WTC11 (cell line): ENCODE measurements around the gene OXSR1. TPM values are rescaled to one million over a fixed set of nuclear protein-coding genes. Genes with fewer than 3 reads are reported as not detected.

Experiments used
- ATAC-seq: fragments of 200-7000 bp; cut with Tn5 transposase; 2 replicates; pipeline ENCODE4 v1.10.0; 2021; ENCODE audit warnings: mild to moderate bottlenecking, moderate library complexity
- CTCF ChIA-PET: fragments of 300-600 bp; sonication (Branson Sonifier 250); formaldehyde crosslinking; loops from one replicate; lab custom pipeline; 2021; ENCODE audit warnings: antibody characterized with exemption; lab: Charles Lee
- POLR2A ChIA-PET: fragments of 350-600 bp; sonication (Branson Sonifier 250); formaldehyde crosslinking; loops from one replicate; lab custom pipeline; 2021; ENCODE audit warnings: antibody characterized with exemption; lab: Charles Lee
- DNase-seq: peaks from one replicate; pipeline ENCODE4 v3.0.0; 2021; ENCODE audit warnings: low spot score
- H3K27ac Mint-ChIP-seq: 2 replicates; pipeline ENCODE4 v1.8.0; 2021; ENCODE audit warnings: mixed read lengths
- H3K27me3 Mint-ChIP-seq: 2 replicates; pipeline ENCODE4 v1.8.0; 2021; ENCODE audit warnings: low read depth, mild to moderate bottlenecking, moderate library complexity, mixed read lengths
- H3K36me3 Mint-ChIP-seq: 2 replicates; pipeline ENCODE4 v1.8.0; 2021; ENCODE audit warnings: mixed read lengths
- H3K4me1 Mint-ChIP-seq: 2 replicates; pipeline ENCODE4 v1.8.0; 2022; ENCODE audit warnings: mixed read lengths
- H3K4me3 Mint-ChIP-seq: 2 replicates; pipeline ENCODE4 v1.8.0; 2021; ENCODE audit warnings: mild to moderate bottlenecking, moderate library complexity, mixed read lengths
- H3K9me3 Mint-ChIP-seq: 2 replicates; pipeline ENCODE4 v1.8.0; 2021; ENCODE audit warnings: mixed read lengths
- AFF4 ChIP-seq: sonication (generic); formaldehyde crosslinking; IDR thresholded peaks from 2 replicates; pipeline ENCODE4 v1.8.1; 2023; ENCODE audit warnings: mild to moderate bottlenecking, missing genetic modification reagents, borderline replicate concordance
- ARID4B ChIP-seq: sonication (generic); formaldehyde crosslinking; IDR thresholded peaks from 2 replicates; pipeline ENCODE4 v1.8.0; 2023; ENCODE audit warnings: missing genetic modification reagents, mild to moderate bottlenecking, borderline replicate concordance
- ATF1 ChIP-seq: sonication (generic); formaldehyde crosslinking; IDR thresholded peaks from 2 replicates; pipeline ENCODE4 v1.8.1; 2023; ENCODE audit warnings: mild to moderate bottlenecking, moderate library complexity, missing genetic modification reagents
- CTCF ChIP-seq: fragments of 200-600 bp; IDR thresholded peaks from 2 replicates; pipeline ENCODE4 v1.8.0; 2022; ENCODE audit warnings: antibody characterized with exemption
- ERG ChIP-seq: fragments of 250-450 bp; sonication (Bioruptor Pico); IDR thresholded peaks from 2 replicates; pipeline ENCODE4 v1.8.0; 2021; ENCODE audit warnings: mild to moderate bottlenecking
- ESRRA ChIP-seq: sonication (generic); formaldehyde crosslinking; IDR thresholded peaks from 2 replicates; pipeline ENCODE4 v1.8.1; 2022; ENCODE audit warnings: mild to moderate bottlenecking, missing genetic modification reagents, borderline replicate concordance
- HMGA2 ChIP-seq: fragments of 250-450 bp; sonication (Bioruptor Pico); IDR thresholded peaks from 2 replicates; pipeline ENCODE4 v1.4.0; 2021; ENCODE audit warnings: mild to moderate bottlenecking, moderate library complexity
- MAX ChIP-seq: sonication (generic); formaldehyde crosslinking; IDR thresholded peaks from 2 replicates; pipeline ENCODE4 v1.8.0; 2022; ENCODE audit warnings: mild to moderate bottlenecking, missing genetic modification reagents
- OVOL2 ChIP-seq: fragments of 250-450 bp; sonication (Bioruptor Pico); IDR thresholded peaks from 2 replicates; pipeline ENCODE4 v1.9.0; 2021; ENCODE audit warnings: mild to moderate bottlenecking, borderline replicate concordance
- PRDM15 ChIP-seq: sonication (generic); formaldehyde crosslinking; IDR thresholded peaks from 2 replicates; pipeline ENCODE4 v1.8.0; 2022; ENCODE audit warnings: missing genetic modification reagents
- SMAD3 ChIP-seq: sonication (generic); formaldehyde crosslinking; IDR thresholded peaks from 2 replicates; pipeline ENCODE4 v1.8.0; 2022; ENCODE audit warnings: missing genetic modification reagents, mild to moderate bottlenecking, borderline replicate concordance
- SOX15 ChIP-seq: fragments of 250-450 bp; sonication (Bioruptor Pico); IDR thresholded peaks from 2 replicates; pipeline ENCODE4 v1.9.0; 2021; ENCODE audit warnings: mild to moderate bottlenecking
- ZNF121 ChIP-seq: sonication (generic); formaldehyde crosslinking; IDR thresholded peaks from 2 replicates; pipeline ENCODE4 v1.8.0; 2023; ENCODE audit warnings: missing genetic modification reagents
- ZNF219 ChIP-seq: sonication (generic); formaldehyde crosslinking; IDR thresholded peaks from 2 replicates; pipeline ENCODE4 v1.8.0; 2023; ENCODE audit warnings: missing genetic modification reagents, mild to moderate bottlenecking, borderline replicate concordance
- ZNF317 ChIP-seq: sonication (generic); formaldehyde crosslinking; IDR thresholded peaks from 2 replicates; pipeline ENCODE4 v1.8.1; 2023; ENCODE audit warnings: low read depth, mild to moderate bottlenecking, moderate library complexity, missing genetic modification reagents, borderline replicate concordance
- ZNF396 ChIP-seq: fragments of 250-450 bp; sonication (Bioruptor Pico); IDR thresholded peaks from 2 replicates; pipeline ENCODE4 v1.8.0; 2021; ENCODE audit warnings: mild to moderate bottlenecking, moderate library complexity, borderline replicate concordance
- total RNA-seq: library from RNA; stranded (reverse); gene quantifications from 3 replicates; pipeline ENCODE4 v1.2.3, GENCODE V29; 2021

The OXSR1 gene
- total RNA-seq, 1 experiment from 2014 or later = 50.6 TPM

GRCh38 chr3:38164643-38164951 lies 740 bp upstream of the OXSR1 start (continued):
- TF ChIP-seq PRDM15 (CRISPR knock-in tag) = no peak
- TF ChIP-seq ZNF219 (CRISPR knock-in tag) = no peak
- TF ChIP-seq ESRRA (CRISPR knock-in tag) = no peak
- TF ChIP-seq OVOL2 (CRISPR knock-in tag) = no peak
- no peak for TF ChIP-seq ZNF121 (CRISPR knock-in tag)
- TF ChIP-seq SMAD3 (CRISPR knock-in tag) = no peak
- TF ChIP-seq MAX (CRISPR knock-in tag) = no peak
- no peak for TF ChIP-seq CTCF

- no peaks in the 10 kb centered on the region for H3K9me3 Mint-ChIP-seq
- H3K27me3 Mint-ChIP-seq = no peaks in the 10 kb centered on the region
- H3K4me1 Mint-ChIP-seq = peaks cover 29% of the 10 kb centered on the region
- peak; percentile 1 for ATAC-seq
- peak overlapping the region; percentile 91 for H3K27ac Mint-ChIP-seq
- peaks cover 3% of the 10 kb centered on the region; the same call in 1 of the 2 replicates for H3K36me3 Mint-ChIP-seq
- H3K4me3 Mint-ChIP-seq = peak overlapping the region; percentile 92
- CTCF ChIA-PET = interaction anchor here (0.9 to 3.6 kb wide), 4 partner anchors 29 to 834 kb away, joined by 3 to 24 read pairs (median 4); partner anchors contain the start of genes ACAA1, MYD88 and SLC22A14
- POLR2A ChIA-PET = interaction anchor here (1.3 to 2.3 kb wide), 3 partner anchors 25 to 290 kb away, joined by 4 to 31 read pairs (median 4); partner anchors contain the start of gene ACAA1
- no peak for DNase-seq
- TF ChIP-seq ARID4B (CRISPR knock-in tag) = no peak
- TF ChIP-seq ERG (CRISPR knock-in tag) = no peak
- 0 out of 2 replicates have a peak, but pooled peaks have one; percentile 75 for TF ChIP-seq AFF4 (CRISPR knock-in tag)
- TF ChIP-seq ZNF317 = no peak
- TF ChIP-seq SOX15 (CRISPR knock-in tag) = no peak
- no peak for TF ChIP-seq ZNF121 (CRISPR knock-in tag)
- TF ChIP-seq CTCF = no peak
- no peak for TF ChIP-seq ATF1 (CRISPR knock-in tag)
- TF ChIP-seq HMGA2 (CRISPR knock-in tag) = no peak
- no peak for TF ChIP-seq ZNF396 (CRISPR knock-in tag)
Observed at GRCh38 chr3:38165722-38166387, 518 bp downstream of the OXSR1 start.
